Measurements from ENCODE around the gene KCNJ18.
"Not testable (repeated sequence)": the region's sequence is repeated elsewhere in the genome, so short reads cannot be mapped to it uniquely, and the experiment has no call there.

KCNJ18 gene

DNA sequence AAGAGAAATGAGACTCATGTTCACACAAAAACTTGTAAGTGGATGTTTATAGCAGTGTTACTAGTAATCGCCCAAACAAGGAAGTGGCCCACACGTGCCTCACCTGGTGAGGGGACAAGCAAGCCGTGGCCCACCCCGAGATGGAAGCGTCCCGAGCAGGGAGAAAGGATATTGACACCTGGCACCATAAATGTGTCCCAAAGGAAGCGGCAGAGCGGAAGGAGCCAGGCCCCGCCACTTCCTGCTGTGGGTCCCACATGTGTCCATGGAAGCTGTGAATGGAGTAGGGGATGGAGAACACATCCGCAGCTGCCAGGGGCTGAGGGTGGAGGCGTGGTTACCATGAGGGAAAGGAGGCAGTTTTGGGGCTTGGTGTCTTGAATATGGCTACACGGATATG, 18.9 kb downstream of the KCNJ18 start:
- TF ChIP-seq, protein P1, sequence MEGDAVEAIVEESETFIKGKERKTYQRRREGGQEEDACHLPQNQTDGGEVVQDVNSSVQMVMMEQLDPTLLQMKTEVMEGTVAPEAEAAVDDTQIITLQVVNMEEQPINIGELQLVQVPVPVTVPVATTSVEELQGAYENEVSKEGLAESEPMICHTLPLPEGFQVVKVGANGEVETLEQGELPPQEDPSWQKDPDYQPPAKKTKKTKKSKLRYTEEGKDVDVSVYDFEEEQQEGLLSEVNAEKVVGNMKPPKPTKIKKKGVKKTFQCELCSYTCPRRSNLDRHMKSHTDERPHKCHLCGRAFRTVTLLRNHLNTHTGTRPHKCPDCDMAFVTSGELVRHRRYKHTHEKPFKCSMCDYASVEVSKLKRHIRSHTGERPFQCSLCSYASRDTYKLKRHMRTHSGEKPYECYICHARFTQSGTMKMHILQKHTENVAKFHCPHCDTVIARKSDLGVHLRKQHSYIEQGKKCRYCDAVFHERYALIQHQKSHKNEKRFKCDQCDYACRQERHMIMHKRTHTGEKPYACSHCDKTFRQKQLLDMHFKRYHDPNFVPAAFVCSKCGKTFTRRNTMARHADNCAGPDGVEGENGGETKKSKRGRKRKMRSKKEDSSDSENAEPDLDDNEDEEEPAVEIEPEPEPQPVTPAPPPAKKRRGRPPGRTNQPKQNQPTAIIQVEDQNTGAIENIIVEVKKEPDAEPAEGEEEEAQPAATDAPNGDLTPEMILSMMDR (IDR thresholded peaks at IDR 0.05; ENCODE audit: borderline replicate concordance, insufficient read depth, low read depth, low read length) = no peak
- H3K4me3 ChIP-seq (ENCODE audit: low read depth, low read length) = no peak overlapping the region

- H3K4me3 ChIP-seq (ENCODE audit: low read depth, low read length) = not testable (repeated sequence)
Measured at GRCh38 chr17:21713020-21713419, 20.7 kb downstream of the KCNJ18 start.

DNA sequence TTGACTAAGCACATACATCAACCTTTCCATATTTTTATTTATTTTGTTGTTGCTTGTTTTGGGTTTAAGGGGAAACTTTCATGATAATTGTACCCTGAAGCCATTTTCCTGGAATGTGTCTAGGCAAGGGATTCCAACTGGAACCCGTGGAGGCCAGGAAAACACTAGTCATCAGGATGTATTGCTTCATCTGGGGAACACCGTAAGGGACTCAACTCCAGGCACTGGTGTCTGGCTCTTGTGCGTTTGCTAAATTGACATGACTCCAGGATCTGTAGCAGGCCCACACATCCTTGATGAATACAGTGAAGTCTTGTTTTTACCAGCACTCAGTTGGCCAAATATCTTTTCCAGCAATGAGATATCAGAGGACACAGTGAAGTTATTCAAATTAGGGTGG, 21.3 kb downstream of the KCNJ18 start:
- not testable (repeated sequence) for H3K4me3 ChIP-seq (ENCODE audit: low read depth, low read length)

- H3K4me3 ChIP-seq (ENCODE audit: low read depth, low read length) = not testable (repeated sequence)
Measured at GRCh38 chr17:21714676-21715075, 22.4 kb downstream of the KCNJ18 start.

DNA sequence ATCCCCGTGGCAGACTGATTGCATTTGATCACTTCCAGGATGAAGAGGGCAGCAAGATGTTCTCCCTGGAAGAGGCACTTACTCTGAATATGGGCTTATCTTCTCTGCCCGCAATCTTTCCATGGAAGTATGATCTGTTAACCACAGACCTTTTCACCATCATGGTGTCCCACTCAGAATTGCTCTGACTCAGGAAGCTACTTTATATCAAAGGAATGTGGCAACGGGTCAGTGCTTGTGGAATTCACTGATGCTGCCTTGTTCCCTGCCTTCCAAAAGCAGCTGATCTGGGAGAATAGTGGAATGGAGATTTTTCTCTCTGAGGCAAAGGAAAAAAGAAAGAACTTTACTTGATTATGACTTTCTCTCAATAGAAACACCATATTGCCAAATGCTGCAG, 23.6 kb downstream of the KCNJ18 start:
- H3K4me3 ChIP-seq (ENCODE audit: low read depth, low read length) = not testable (repeated sequence)

DNA sequence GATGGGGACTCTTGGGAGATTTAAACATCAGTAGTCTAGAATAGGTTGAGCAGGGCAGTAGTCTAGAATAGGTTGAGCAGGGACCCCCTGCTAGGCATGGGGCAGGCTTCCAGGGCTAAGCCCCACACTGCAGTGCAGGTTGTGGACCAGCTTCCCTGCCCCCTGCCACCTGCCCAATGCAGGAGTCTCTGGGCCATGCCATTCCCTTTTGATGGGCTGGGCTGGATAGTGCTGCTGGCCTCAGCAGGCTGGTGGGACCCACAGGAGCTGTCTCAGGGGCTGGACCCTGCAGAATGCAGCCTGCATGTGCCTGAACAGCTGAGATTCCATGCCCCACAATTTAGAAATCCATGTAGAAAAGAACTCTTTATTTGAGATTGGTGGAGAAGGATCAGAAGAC, 26.6 kb downstream of the KCNJ18 start:
- not testable (repeated sequence) for H3K4me3 ChIP-seq (ENCODE audit: low read depth, low read length)

GRCh38 chr17:21719511-21720226, 27.3 kb downstream of the KCNJ18 start:
- H3K4me3 ChIP-seq (ENCODE audit: low read depth, low read length) = not testable (repeated sequence)

DNA sequence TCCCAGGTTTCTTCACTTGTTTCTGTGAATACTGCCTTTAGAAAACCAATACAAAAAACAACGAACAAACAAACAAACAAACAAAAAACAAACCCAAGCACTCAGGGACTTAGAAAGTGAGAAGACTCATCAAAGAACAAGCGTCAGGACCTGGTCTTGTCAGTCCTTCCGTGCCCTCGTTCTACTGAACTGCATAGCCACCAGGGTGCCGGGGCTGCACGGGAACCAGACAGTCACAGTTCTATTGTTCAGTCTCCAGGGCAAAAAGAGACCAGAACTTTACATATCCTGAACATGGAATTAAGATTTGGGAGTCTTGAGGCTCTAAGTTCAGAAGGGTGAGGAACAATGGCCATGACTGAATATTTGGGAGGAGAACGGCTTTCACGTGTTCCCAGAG, 28.2 kb downstream of the KCNJ18 start:
- H3K4me3 ChIP-seq (ENCODE audit: low read depth, low read length) = not testable (repeated sequence)

DNA sequence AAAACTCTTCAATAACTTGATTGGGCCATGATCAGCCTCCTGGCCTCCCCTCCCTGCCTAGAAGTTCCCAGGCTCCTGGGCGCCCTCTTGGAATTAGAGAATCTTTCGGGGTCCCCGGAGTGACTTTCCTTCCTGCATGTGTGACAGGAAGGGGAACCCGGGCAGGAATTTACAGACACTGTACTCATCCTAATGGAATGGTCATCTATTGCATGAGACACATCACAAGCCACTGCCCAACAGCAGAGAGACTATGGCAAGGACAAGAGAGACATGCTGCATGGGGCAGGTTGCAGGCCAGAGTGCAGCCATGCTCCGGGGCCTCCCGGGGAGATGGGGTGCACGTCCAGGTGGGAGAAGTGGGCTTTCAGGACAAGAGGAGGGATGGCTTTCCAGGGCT, 29.9 kb downstream of the KCNJ18 start:
- not testable (repeated sequence) for H3K4me3 ChIP-seq (ENCODE audit: low read depth, low read length)

GRCh38 chr17:21724216-21725006, 32.1 kb downstream of the KCNJ18 start:
- H3K4me3 ChIP-seq (ENCODE audit: low read depth, low read length) = not testable (repeated sequence)

DNA sequence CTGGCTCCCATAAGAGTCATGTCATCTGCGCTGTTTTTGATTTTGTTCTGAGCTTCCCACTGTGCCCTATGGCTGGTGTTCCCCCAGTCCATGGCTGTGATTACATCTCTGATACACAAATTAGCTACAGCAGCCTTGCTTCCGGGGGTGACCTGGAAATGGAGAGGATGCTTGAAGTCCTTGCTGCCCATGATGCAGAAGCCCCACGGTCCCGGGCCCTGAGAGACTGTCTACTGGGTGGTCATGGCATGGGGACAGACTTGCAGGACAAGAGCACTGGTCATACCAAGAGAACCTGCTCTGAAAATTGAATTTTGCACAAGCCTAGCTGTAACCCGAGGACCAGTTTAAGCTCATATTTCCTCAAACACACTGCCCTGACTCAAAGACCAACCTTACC, 38.8 kb downstream of the KCNJ18 start:
- H3K4me3 ChIP-seq (ENCODE audit: low read depth, low read length) = not testable (repeated sequence)

GRCh38 chr17:21733931-21734330, 41.6 kb downstream of the KCNJ18 start:
- H3K4me3 ChIP-seq (ENCODE audit: low read depth, low read length) = not testable (repeated sequence)

DNA sequence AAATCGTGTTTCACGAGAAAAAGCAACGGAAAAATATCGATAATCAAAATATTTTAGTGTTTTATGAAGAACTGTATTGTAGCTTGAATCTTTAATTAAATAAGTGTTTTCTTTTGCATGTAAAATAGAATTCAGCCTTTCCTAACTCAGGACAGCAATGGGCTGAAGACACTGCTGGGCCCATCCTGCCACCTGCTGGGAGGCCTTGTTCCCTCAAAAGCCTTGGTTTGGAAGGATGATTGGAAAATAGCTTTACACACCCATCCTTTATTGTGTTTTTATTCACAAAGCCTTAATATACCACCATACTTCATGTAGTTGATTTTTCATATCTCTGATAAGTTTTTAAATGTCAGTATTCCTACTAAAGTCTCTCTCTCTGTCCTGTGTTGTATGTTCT, 43.5 kb downstream of the KCNJ18 start:
- H3K4me3 ChIP-seq (ENCODE audit: low read depth, low read length) = not testable (repeated sequence)

DNA sequence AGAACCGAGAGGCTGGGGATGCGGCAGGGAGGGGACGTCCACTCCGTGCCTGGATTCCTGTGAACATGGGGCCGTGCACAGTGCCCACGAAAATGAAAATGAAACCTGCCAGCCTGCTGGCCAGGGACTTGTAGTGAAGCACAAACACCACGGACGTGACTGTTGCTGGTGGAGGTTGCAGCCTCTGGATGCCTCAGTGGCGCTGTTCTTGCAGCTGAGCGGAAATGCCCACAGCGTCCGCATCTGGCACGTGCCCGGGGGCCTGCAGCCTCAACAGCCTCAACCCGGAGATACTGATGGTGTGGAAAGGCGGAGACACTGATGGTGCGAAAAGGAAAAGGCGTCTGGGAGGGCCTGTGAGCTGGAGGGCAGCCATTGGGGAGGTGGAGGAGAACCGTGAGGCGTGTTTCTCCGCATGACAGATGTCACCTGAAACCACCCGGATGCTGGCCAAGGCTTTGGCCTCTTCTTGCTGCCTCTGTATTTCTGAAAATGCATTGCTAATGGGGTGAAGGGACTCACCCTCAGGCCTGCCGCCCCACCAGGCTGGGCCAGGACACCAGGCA, 44.8 kb downstream of the KCNJ18 start:
- H3K4me3 ChIP-seq (ENCODE audit: low read depth, low read length) = not testable (repeated sequence)

DNA sequence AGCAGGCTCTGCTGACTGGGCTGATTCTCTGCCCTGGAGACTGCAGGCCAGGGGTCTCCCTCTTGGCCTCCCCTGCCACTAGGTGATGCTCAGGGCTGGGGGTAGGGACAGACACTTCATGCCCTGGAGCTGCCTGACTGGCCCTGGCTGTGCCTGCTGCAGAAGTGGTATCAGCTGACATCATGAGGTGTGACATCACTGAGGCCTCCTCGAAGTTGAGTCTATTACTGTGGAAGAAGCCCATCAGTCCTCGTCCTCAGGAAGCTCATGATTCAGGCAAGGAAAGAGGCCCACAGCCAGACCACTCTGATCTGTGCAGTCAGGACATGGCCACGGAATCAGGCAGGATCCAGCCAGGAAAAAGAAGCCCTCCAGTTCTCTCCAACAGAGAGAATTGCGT, 45.9 kb downstream of the KCNJ18 start:
- H3K4me3 ChIP-seq (ENCODE audit: low read depth, low read length) = not testable (repeated sequence)

GRCh38 chr17:21738877-21739474, 46.7 kb downstream of the KCNJ18 start:
- H3K4me3 ChIP-seq (ENCODE audit: low read depth, low read length) = not testable (repeated sequence)

DNA sequence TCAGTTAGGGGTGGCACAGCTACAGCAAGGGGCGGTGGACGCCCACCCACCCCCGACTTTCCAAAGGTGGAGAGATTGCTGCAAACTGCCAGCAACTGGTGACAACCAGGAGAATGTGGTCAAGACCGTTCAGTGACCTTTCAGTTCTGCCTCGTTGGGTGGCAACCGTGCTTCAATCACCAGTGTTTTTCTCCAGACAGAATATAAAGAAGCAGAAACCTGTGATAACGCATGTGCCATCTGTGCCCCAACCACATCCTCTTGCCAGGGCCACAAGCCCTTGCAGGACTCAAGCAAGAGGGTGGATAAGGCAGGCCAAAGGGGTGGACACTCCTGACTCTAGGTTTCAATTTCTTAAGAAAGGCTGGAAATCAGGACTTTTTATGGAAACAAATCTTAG, 47.2 kb downstream of the KCNJ18 start:
- not testable (repeated sequence) for H3K4me3 ChIP-seq (ENCODE audit: low read depth, low read length)

- H3K4me3 ChIP-seq (ENCODE audit: low read depth, low read length) = not testable (repeated sequence)
Measured at GRCh38 chr17:21740836-21741235, 48.5 kb downstream of the KCNJ18 start.

DNA sequence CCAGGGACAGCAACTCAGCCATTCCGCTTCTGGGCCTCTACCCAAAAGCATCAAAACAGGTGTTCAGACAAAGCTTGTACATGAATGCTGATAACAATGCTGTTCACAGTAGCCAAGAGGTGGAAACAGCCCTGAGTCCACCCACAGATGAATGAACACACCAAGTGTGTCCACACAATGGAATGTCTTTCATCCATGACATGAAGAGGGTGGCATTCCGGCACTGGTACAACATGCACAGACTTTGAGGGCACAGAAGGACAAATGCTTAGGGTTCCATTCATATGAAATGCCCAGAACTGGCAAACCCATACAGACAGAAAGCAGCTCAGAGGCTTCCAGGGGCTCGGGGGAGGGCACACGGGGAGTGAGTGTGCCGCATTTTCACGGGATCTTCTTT, 49.2 kb downstream of the KCNJ18 start:
- H3K4me3 ChIP-seq (ENCODE audit: low read depth, low read length) = not testable (repeated sequence)

Data from GM12875 (cell line).